HG02970 (cell line): ENCODE results near the gene DNAH7.
"Not testable (repeated sequence)": the region's sequence is repeated elsewhere in the genome, so short reads cannot be mapped to it uniquely, and the experiment has no call there.

Experiments used
- ATAC-seq: cut with Tn5 transposase; IDR thresholded peaks from one replicate; pipeline ENCODE4 v1.9.1; 2021; ENCODE audit warnings: mild to moderate bottlenecking, moderate library complexity, moderate number of reproducible peaks; ENCODE audit not compliant: unreplicated experiment, low FRiP score

DNAH7 gene

GRCh38 chr2:195734931-195735330 lies 333.7 kb downstream of the DNAH7 start:
- ATAC-seq: no peak

- ATAC-seq: no peak
Measured at GRCh38 chr2:195734395-195734794, 334.2 kb downstream of the DNAH7 start.

- no peak for ATAC-seq
Measured at GRCh38 chr2:195733831-195734230, 334.8 kb downstream of the DNAH7 start.

- no peak for ATAC-seq
Measured at GRCh38 chr2:195732574-195732973, 336.1 kb downstream of the DNAH7 start.

GRCh38 chr2:195730912-195731311 lies 337.7 kb downstream of the DNAH7 start:
- ATAC-seq: no peak

GRCh38 chr2:195727106-195727505 lies 341.5 kb downstream of the DNAH7 start:
- ATAC-seq: no peak

- ATAC-seq: no peak
Measured at GRCh38 chr2:195722075-195722474, 346.6 kb downstream of the DNAH7 start.

GRCh38 chr2:195721042-195721441 lies 347.6 kb downstream of the DNAH7 start:
- no peak for ATAC-seq

GRCh38 chr2:195716466-195716865 lies 352.2 kb downstream of the DNAH7 start:
- ATAC-seq: no peak

GRCh38 chr2:195711478-195711877 lies 357.2 kb downstream of the DNAH7 start:
- peak; percentile 68 for ATAC-seq

GRCh38 chr2:195709901-195710806 lies 358.5 kb downstream of the DNAH7 start:
- no peak for ATAC-seq

- ATAC-seq: no peak
Measured at GRCh38 chr2:195706161-195706900, 362.3 kb downstream of the DNAH7 start.

GRCh38 chr2:195700480-195700879 lies 368.2 kb downstream of the DNAH7 start:
- no peak for ATAC-seq

GRCh38 chr2:195697681-195698220 lies 370.9 kb downstream of the DNAH7 start:
- ATAC-seq: no peak

GRCh38 chr2:195696012-195696411 lies 372.6 kb downstream of the DNAH7 start:
- ATAC-seq: no peak

GRCh38 chr2:195695002-195695631 lies 373.5 kb downstream of the DNAH7 start:
- ATAC-seq: no peak

- ATAC-seq: no peak
Measured at GRCh38 chr2:195694553-195694952, 374.1 kb downstream of the DNAH7 start.

GRCh38 chr2:195692531-195692930 lies 376.1 kb downstream of the DNAH7 start:
- not testable (repeated sequence) for ATAC-seq
